ENCODE data around the gene HEATR5A. TPM values are rescaled to one million over a fixed set of nuclear protein-coding genes. Genes with fewer than 3 reads are reported as not detected.
"Not testable (repeated sequence)": the region's sequence is repeated elsewhere in the genome, so short reads cannot be mapped to it uniquely, and the experiment has no call there.

The HEATR5A gene
- polyA plus RNA-seq, 2 of the 4 experiments (the other 2 are of a cell fraction), result 29.5 to 49.5 TPM

GRCh38 chr14:31337331-31337730 lies 83.0 kb downstream of the HEATR5A start:
- TF ChIP-seq PBX3 (IDR thresholded peaks at IDR 0.05) (no peak), NR3C1 (IDR thresholded peaks at IDR 0.05) (no peak), HEYL (CRISPR knock-in tag; IDR thresholded peaks at IDR 0.05) (no peak), ATOH8 (CRISPR knock-in tag; IDR thresholded peaks at IDR 0.05; ENCODE audit: low read depth) (no peak), KDM5A (IDR thresholded peaks at IDR 0.05) (no peak), HMGXB4 (CRISPR knock-in tag; IDR thresholded peaks at IDR 0.05; ENCODE audit: borderline replicate concordance) (no peak), BHLHE40 (IDR thresholded peaks at IDR 0.05; ENCODE audit: low read depth, low read length) (no peak), EP300 (IDR thresholded peaks at IDR 0.05) (no peak), CEBPB (IDR thresholded peaks at IDR 0.05) (no peak)
- DNase-seq (ENCODE audit: low read depth in 1 of 2, low spot score in 1 of 2) (no peak), ATAC-seq (no peak), FAIRE-seq (no peak)
- Histone ChIP-seq H3K4me3 (no peak overlapping the region), H3K4me1 (peaks cover 7% of the 10 kb centered on the region; the same call in 2 of the 3 replicates), H3K9me3 (no peaks in the 10 kb centered on the region), H3K4me2 (no peak overlapping the region), H3K27ac (no peak overlapping the region; a peak in 1 of 6 replicates)
- ChIA-PET POLR2A (interaction anchor here (1.0 kb wide), 1 partner anchor 130 kb away, joined by 3 read pairs; the partner anchor contains the start of gene HECTD1), CTCF (interaction anchor here (0.9 to 1.1 kb wide), 3 partner anchors 11 to 130 kb away, joined by 3 to 4 read pairs (median 3); partner anchors contain the start of gene HECTD1)
- 78% methylated on average over 2 of the region's 2 CpGs for WGBS (ENCODE audit: missing lambda C conversion rate)

- Histone ChIP-seq H3K4me2 (no peak overlapping the region), H3K4me3 (no peak overlapping the region), H3K4me1 (peaks cover 7% of the 10 kb centered on the region; the same call in 2 of the 3 replicates), H3K27ac (no peak overlapping the region), H3K9me3 (peaks cover 4% of the 10 kb centered on the region)
- TF ChIP-seq REST (IDR thresholded peaks at IDR 0.05) (no peak), JUN (IDR thresholded peaks at IDR 0.05) (no peak), SREBF2 (IDR thresholded peaks at IDR 0.05) (no peak), EP300 (IDR thresholded peaks at IDR 0.05) (no peak), BHLHE40 (IDR thresholded peaks at IDR 0.05; ENCODE audit: low read depth, low read length) (no peak), USF2 (IDR thresholded peaks at IDR 0.05) (no peak), NPAS2 (CRISPR knock-in tag; IDR thresholded peaks at IDR 0.05; ENCODE audit: borderline replicate concordance) (no peak), EHMT2 (IDR thresholded peaks at IDR 0.05; ENCODE audit: low read depth) (no peak), CHD2 (IDR thresholded peaks at IDR 0.05; ENCODE audit: low read length, partially characterized antibody) (no peak), ZFP36 (IDR thresholded peaks at IDR 0.05; ENCODE audit: borderline replicate concordance, partially characterized antibody) (no peak)
- FAIRE-seq, result no peak
- ATAC-seq, result no peak
- DNase-seq (ENCODE audit: low read depth in 1 of 2, low spot score in 1 of 2), result peak in 1 of 2 experiments; percentile 18
- 95% methylated on average over 4 of the region's 4 CpGs for WGBS (ENCODE audit: missing lambda C conversion rate)
- POLR2A ChIA-PET, result no interaction called here
- CTCF ChIA-PET, result no interaction called here
Observed at GRCh38 chr14:31336646-31337045, 83.7 kb downstream of the HEATR5A start.

- 71% methylated on average over 1 of the region's 1 CpG for WGBS (ENCODE audit: missing lambda C conversion rate)
- FAIRE-seq; H3K4me1 ChIP-seq; POLR2A ChIA-PET; DNase-seq (ENCODE audit: low read depth in 1 of 2, low spot score in 1 of 2); CTCF ChIA-PET; ATAC-seq; H3K4me3 ChIP-seq; H3K27ac ChIP-seq; H3K4me2 ChIP-seq: not testable (repeated sequence)
- peaks cover 24% of the 10 kb centered on the region for H3K9me3 ChIP-seq
Observed at GRCh38 chr14:31331395-31331794, 89.0 kb downstream of the HEATR5A start.

- ATAC-seq, FAIRE-seq, H3K4me1 ChIP-seq, POLR2A ChIA-PET, H3K4me3 ChIP-seq, H3K4me2 ChIP-seq, H3K27ac ChIP-seq: not testable (repeated sequence)
- H3K9me3 ChIP-seq, result peaks cover 24% of the 10 kb centered on the region
- CTCF ChIA-PET, result interaction anchor here (1.2 kb wide), 1 partner anchor 9 kb away, joined by 4 read pairs; no protein-coding TSS in a partner anchor
- 95% methylated on average over 8 of the region's 8 CpGs for WGBS (ENCODE audit: missing lambda C conversion rate)
- DNase-seq (ENCODE audit: low read depth in 1 of 2, low spot score in 1 of 2), result peak in 1 of 2 experiments; percentile 15
Observed at GRCh38 chr14:31329876-31330521, 90.4 kb downstream of the HEATR5A start.
